SK-N-SH treated with all-trans-retinoic acid at 6 μM for 48 hours (cell line): Measurements from ENCODE around the gene TES.

Experiments
- CREB5 ChIP-seq: fragments of 250-450 bp; sonication (Bioruptor Pico); IDR thresholded peaks from 2 replicates; pipeline ENCODE4 v1.5.1; 2020; ENCODE audit warnings: low read depth, mild to moderate bottlenecking, moderate library complexity
- PATZ1 ChIP-seq: fragments of 250-450 bp; sonication (Bioruptor Pico); IDR thresholded peaks from 2 replicates; pipeline ENCODE4 v1.8.0; 2020; ENCODE audit warnings: mild to moderate bottlenecking, moderate library complexity, borderline replicate concordance
- POU6F1 ChIP-seq: fragments of 250-450 bp; sonication (Bioruptor Pico); IDR thresholded peaks from 2 replicates; pipeline ENCODE4 v1.8.0; 2021; ENCODE audit warnings: low read depth, mild to moderate bottlenecking, moderate library complexity, borderline replicate concordance
- SNAI2 ChIP-seq: fragments of 250-450 bp; sonication (Bioruptor Pico); IDR thresholded peaks from 2 replicates; pipeline ENCODE4 v1.5.0; 2020; ENCODE audit warnings: mild to moderate bottlenecking, moderate library complexity

- TF ChIP-seq PATZ1 (CRISPR knock-in tag) (no peak), POU6F1 (CRISPR knock-in tag) (no peak), CREB5 (CRISPR knock-in tag) (no peak), SNAI2 (no peak)
These were observed 36.0 kb downstream of the TES start for GRCh38 chr7:116246357-116246756.
